NCI-H1436 treated with DMSO at 0.1 percent for 48 hours (cell line): ENCODE data around the gene UST.
"Not testable (repeated sequence)": the region's sequence is repeated elsewhere in the genome, so short reads cannot be mapped to it uniquely, and the experiment has no call there.

Source experiments
- DNase-seq: peaks from one replicate; lab custom pipeline; 2025; lab: John Stamatoyannopoulos, UW

The UST gene

GRCh38 chr6:149087898-149088297 lies 341.1 kb downstream of the UST start:
- DNase-seq, result no peak

- DNase-seq, result no peak
Observed at GRCh38 chr6:149088361-149088760, 341.5 kb downstream of the UST start.

- no peak for DNase-seq
Observed at GRCh38 chr6:149089510-149089909, 342.7 kb downstream of the UST start.

GRCh38 chr6:149090937-149091336 lies 344.1 kb downstream of the UST start:
- no peak for DNase-seq

- no peak for DNase-seq
Observed at GRCh38 chr6:149093643-149094042, 346.8 kb downstream of the UST start.

GRCh38 chr6:149094156-149094555 lies 347.3 kb downstream of the UST start:
- no peak for DNase-seq

- DNase-seq, result no peak
Observed at GRCh38 chr6:149094934-149095351, 348.1 kb downstream of the UST start.

GRCh38 chr6:149095842-149096241 lies 349.0 kb downstream of the UST start:
- no peak for DNase-seq

GRCh38 chr6:149097794-149098193 lies 351.0 kb downstream of the UST start:
- DNase-seq, result no peak

GRCh38 chr6:149098700-149099276 lies 352.0 kb downstream of the UST start:
- DNase-seq, result no peak

GRCh38 chr6:149102324-149102723 lies 355.5 kb downstream of the UST start:
- no peak for DNase-seq

- not testable (repeated sequence) for DNase-seq
Observed at GRCh38 chr6:149103950-149104349, 357.1 kb downstream of the UST start.

- no peak for DNase-seq
Observed at GRCh38 chr6:149107520-149107919, 360.7 kb downstream of the UST start.

- no peak for DNase-seq
Observed at GRCh38 chr6:149108038-149108748, 361.4 kb downstream of the UST start.

- no peak for DNase-seq
Observed at GRCh38 chr6:149108749-149109100, 361.9 kb downstream of the UST start.

- no peak for DNase-seq
Observed at GRCh38 chr6:149109397-149110070, 362.7 kb downstream of the UST start.

GRCh38 chr6:149111556-149112115 lies 364.8 kb downstream of the UST start:
- DNase-seq, result no peak

GRCh38 chr6:149112976-149113375 lies 366.1 kb downstream of the UST start:
- DNase-seq, result no peak

GRCh38 chr6:149114167-149114566 lies 367.3 kb downstream of the UST start:
- DNase-seq, result no peak

- no peak for DNase-seq
Observed at GRCh38 chr6:149118737-149119653, 372.2 kb downstream of the UST start.

GRCh38 chr6:149122850-149123821 lies 376.3 kb downstream of the UST start:
- DNase-seq, result no peak
